HepG2 (cell line): Measurements from ENCODE around the gene HOXD3. TPM values are rescaled to one million over a fixed set of nuclear protein-coding genes. Genes with fewer than 3 reads are reported as not detected.

Experiments used
- AGO2 ChIP-seq: fragments of 200-400 bp; formaldehyde crosslinking; optimal IDR thresholded peaks from 2 replicates; pipeline ENCODE3; 2017; ENCODE audit warnings: mild to moderate bottlenecking, low read depth, low read length, moderate library complexity
- ATF3 ChIP-seq: sonication (generic); formaldehyde crosslinking; IDR thresholded peaks from 2 replicates; pipeline ENCODE4 v1.4.0; 2020; ENCODE audit warnings: missing genetic modification reagents
- ESRRA ChIP-seq: sonication (generic); formaldehyde crosslinking; IDR thresholded peaks from 2 replicates; pipeline ENCODE4 v1.5.1; 2020; ENCODE audit warnings: mild to moderate bottlenecking, low read depth, missing genetic modification reagents
- FOXC1 ChIP-seq: sonication (generic); formaldehyde crosslinking; IDR thresholded peaks from 2 replicates; pipeline ENCODE4 v1.8.0; 2022; ENCODE audit warnings: mild to moderate bottlenecking, missing genetic modification reagents, borderline replicate concordance
- FOXK1 ChIP-seq: sonication (generic); formaldehyde crosslinking; IDR thresholded peaks from 2 replicates; pipeline ENCODE4 v1.4.0; 2020; ENCODE audit warnings: low read depth, missing genetic modification reagents, borderline replicate concordance
- HDAC2 ChIP-seq: sonication (generic); formaldehyde crosslinking; IDR thresholded peaks from 2 replicates; pipeline ENCODE4 v1.4.0; 2020; ENCODE audit warnings: missing genetic modification reagents
- JUND ChIP-seq: sonication (generic); formaldehyde crosslinking; IDR thresholded peaks from 2 replicates; pipeline ENCODE4 v1.8.0; 2022; ENCODE audit warnings: mild to moderate bottlenecking, missing genetic modification reagents
- MZF1 ChIP-seq: sonication (generic); formaldehyde crosslinking; IDR thresholded peaks from 2 replicates; pipeline ENCODE4 v1.8.1; 2023; ENCODE audit warnings: mild to moderate bottlenecking, missing genetic modification reagents, borderline replicate concordance
- NCOA2 ChIP-seq: sonication (generic); formaldehyde crosslinking; IDR thresholded peaks from 2 replicates; pipeline ENCODE4 v1.8.0; 2022; ENCODE audit warnings: inconsistent platforms
- PCBP1 ChIP-seq: fragments of 200-400 bp; formaldehyde crosslinking; IDR thresholded peaks from 2 replicates; pipeline ENCODE4 v1.6.1; 2017; ENCODE audit warnings: mild to moderate bottlenecking, low read depth, low read length, borderline replicate concordance
- RBFOX2 ChIP-seq: fragments of 200-400 bp; formaldehyde crosslinking; IDR thresholded peaks from 2 replicates; pipeline ENCODE4 v1.6.1; 2017; ENCODE audit warnings: low read depth, mild to moderate bottlenecking, low read length
- SIX1 ChIP-seq: sonication (generic); formaldehyde crosslinking; IDR thresholded peaks from 2 replicates; pipeline ENCODE4 v1.4.0; 2020; ENCODE audit warnings: missing genetic modification reagents, borderline replicate concordance
- SRSF9 ChIP-seq: fragments of 200-400 bp; formaldehyde crosslinking; IDR thresholded peaks from 2 replicates; pipeline ENCODE4 v1.6.1; 2018; ENCODE audit warnings: borderline replicate concordance, mild to moderate bottlenecking, low read depth, low read length; ENCODE audit not compliant: insufficient read depth, poor library complexity, severe bottlenecking
- ZMYM2 ChIP-seq: sonication (generic); formaldehyde crosslinking; IDR thresholded peaks from 2 replicates; pipeline ENCODE4 v1.8.0; 2022; ENCODE audit warnings: mild to moderate bottlenecking, missing genetic modification reagents
- ZNF589 ChIP-seq: sonication (generic); formaldehyde crosslinking; conservative IDR thresholded peaks from 2 replicates; pipeline ENCODE4 v1.8.0; 2022; ENCODE audit warnings: mild to moderate bottlenecking, moderate library complexity, missing genetic modification reagents
- ZNF672 ChIP-seq: sonication (generic); formaldehyde crosslinking; IDR thresholded peaks from 2 replicates; pipeline ENCODE4 v1.8.1; 2022; ENCODE audit warnings: missing genetic modification reagents
- ZNF703 ChIP-seq: sonication (generic); formaldehyde crosslinking; IDR thresholded peaks from 2 replicates; pipeline ENCODE4 v1.5.1; 2020; ENCODE audit warnings: missing genetic modification reagents, mild to moderate bottlenecking, moderate library complexity, borderline replicate concordance
- polyA plus RNA-seq, 8 experiments: library from polyadenylated mRNA; depleted of rRNA in 3 of 8; stranded (reverse) in 7 of 8; unstranded in 1 of 8; fragments of >200 nt; fragmentation: Illumina TruSeq in 4 of 8; extraction: Trizol in 4 of 8; gene quantifications; 2 replicates each; pipeline versions ENCODE4 v1.2.1 to v1.2.3, GENCODE V29; 2011 to 2016; ENCODE audit warnings: low read depth in 4 of 8, missing spikeins in 1 of 8, mixed read lengths in 1 of 8; ENCODE audit not compliant: insufficient read depth in 1 of 8
- total RNA-seq, 5 experiments: library from RNA; depleted of rRNA; stranded (reverse); fragments of >200 nt; fragmentation: Illumina TruSeq; extraction: Trizol; gene quantifications; 2 replicates each; pipeline ENCODE4 v1.2.3, GENCODE V29; 2016; ENCODE audit warnings: low read depth in 1 of 5
- TF ChIP-seq, protein P1 (sequence below): IDR thresholded peaks from 2 replicates; pipeline ENCODE4 v1.6.1; 2012; ENCODE audit warnings: low read length, improper control_type of control experiment
- TF ChIP-seq, protein P2 (sequence below): sonication (generic); formaldehyde crosslinking; IDR thresholded peaks from 2 replicates; pipeline ENCODE4 v1.5.1; 2020; ENCODE audit warnings: mild to moderate bottlenecking, missing genetic modification reagents
- TF ChIP-seq, protein P3 (sequence below): IDR thresholded peaks from 2 replicates; pipeline ENCODE4 v1.6.1; 2012; ENCODE audit warnings: low read depth, low read length, improper control_type of control experiment

Gene HOXD3
- total and polyA plus RNA-seq, 2 of the 13 experiments (the other 11 are each of a cell fraction or from before 2014, with no cell fraction given), result 0.05 to 0.09 TPM

- TF ChIP-seq SIX1 (CRISPR knock-in tag) (no peak), JUND (CRISPR knock-in tag) (no peak), MZF1 (CRISPR knock-in tag) (no peak), AGO2 (no peak), FOXK1 (CRISPR knock-in tag) (no peak), ESRRA (CRISPR knock-in tag) (no peak), SRSF9 (no peak), FOXC1 (peak; percentile 92), ZNF672 (no peak), ZNF589 (CRISPR knock-in tag) (no peak), ATF3 (CRISPR knock-in tag) (no peak), ZNF703 (CRISPR knock-in tag) (0 out of 2 replicates have a peak, but pooled peaks have one; percentile 16), PCBP1 (0 out of 2 replicates have a peak, but pooled peaks have one; percentile 70), RBFOX2 (no peak), ZMYM2 (CRISPR knock-in tag) (no peak), NCOA2 (no peak), HDAC2 (CRISPR knock-in tag) (0 out of 2 replicates have a peak, but pooled peaks have one; percentile 43)
- TF ChIP-seq, protein P1, sequence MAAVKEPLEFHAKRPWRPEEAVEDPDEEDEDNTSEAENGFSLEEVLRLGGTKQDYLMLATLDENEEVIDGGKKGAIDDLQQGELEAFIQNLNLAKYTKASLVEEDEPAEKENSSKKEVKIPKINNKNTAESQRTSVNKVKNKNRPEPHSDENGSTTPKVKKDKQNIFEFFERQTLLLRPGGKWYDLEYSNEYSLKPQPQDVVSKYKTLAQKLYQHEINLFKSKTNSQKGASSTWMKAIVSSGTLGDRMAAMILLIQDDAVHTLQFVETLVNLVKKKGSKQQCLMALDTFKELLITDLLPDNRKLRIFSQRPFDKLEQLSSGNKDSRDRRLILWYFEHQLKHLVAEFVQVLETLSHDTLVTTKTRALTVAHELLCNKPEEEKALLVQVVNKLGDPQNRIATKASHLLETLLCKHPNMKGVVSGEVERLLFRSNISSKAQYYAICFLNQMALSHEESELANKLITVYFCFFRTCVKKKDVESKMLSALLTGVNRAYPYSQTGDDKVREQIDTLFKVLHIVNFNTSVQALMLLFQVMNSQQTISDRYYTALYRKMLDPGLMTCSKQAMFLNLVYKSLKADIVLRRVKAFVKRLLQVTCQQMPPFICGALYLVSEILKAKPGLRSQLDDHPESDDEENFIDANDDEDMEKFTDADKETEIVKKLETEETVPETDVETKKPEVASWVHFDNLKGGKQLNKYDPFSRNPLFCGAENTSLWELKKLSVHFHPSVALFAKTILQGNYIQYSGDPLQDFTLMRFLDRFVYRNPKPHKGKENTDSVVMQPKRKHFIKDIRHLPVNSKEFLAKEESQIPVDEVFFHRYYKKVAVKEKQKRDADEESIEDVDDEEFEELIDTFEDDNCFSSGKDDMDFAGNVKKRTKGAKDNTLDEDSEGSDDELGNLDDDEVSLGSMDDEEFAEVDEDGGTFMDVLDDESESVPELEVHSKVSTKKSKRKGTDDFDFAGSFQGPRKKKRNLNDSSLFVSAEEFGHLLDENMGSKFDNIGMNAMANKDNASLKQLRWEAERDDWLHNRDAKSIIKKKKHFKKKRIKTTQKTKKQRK, result no peak
- TF ChIP-seq, protein P2, sequence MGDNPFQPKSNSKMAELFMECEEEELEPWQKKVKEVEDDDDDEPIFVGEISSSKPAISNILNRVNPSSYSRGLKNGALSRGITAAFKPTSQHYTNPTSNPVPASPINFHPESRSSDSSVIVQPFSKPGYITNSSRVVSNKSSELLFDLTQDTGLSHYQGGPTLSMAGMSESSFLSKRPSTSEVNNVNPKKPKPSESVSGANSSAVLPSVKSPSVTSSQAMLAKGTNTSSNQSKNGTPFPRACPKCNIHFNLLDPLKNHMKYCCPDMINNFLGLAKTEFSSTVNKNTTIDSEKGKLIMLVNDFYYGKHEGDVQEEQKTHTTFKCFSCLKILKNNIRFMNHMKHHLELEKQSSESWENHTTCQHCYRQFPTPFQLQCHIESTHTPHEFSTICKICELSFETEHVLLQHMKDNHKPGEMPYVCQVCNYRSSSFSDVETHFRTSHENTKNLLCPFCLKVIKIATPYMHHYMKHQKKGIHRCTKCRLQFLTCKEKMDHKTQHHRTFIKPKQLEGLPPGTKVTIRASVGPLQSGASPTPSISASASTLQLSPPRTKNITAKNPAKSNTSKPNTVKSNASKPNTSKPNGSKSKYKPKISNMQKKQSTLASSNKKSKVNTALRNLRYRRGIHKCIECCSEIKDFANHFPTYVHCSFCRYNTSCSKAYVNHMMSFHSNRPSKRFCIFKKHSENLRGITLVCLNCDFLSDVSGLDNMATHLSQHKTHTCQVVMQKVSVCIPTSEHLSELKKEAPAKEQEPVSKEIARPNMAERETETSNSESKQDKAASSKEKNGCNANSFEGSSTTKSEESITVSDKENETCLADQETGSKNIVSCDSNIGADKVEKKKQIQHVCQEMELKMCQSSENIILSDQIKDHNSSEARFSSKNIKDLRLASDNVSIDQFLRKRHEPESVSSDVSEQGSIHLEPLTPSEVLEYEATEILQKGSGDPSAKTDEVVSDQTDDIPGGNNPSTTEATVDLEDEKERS (CRISPR knock-in tag), result 0 out of 2 replicates have a peak, but pooled peaks have one; percentile 52
- TF ChIP-seq, protein P3, sequence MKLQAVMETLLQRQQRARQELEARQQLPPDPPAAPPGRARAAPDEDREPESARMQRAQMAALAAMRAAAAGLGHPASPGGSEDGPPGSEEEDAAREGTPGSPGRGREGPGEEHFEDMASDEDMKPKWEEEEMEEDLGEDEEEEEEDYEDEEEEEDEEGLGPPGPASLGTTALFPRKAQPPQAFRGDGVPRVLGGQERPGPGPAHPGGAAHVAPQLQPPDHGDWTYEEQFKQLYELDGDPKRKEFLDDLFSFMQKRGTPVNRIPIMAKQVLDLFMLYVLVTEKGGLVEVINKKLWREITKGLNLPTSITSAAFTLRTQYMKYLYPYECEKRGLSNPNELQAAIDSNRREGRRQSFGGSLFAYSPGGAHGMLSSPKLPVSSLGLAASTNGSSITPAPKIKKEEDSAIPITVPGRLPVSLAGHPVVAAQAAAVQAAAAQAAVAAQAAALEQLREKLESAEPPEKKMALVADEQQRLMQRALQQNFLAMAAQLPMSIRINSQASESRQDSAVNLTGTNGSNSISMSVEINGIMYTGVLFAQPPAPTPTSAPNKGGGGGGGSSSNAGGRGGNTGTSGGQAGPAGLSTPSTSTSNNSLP, result no peak; the same call in 1 of the 2 replicates
Observed at GRCh38 chr2:176140513-176141317, 16.4 kb upstream of the HOXD3 start (continued).
